22Rv1 (cell line): ENCODE data around the gene EVPL.

ENCODE experiments used
- CTCF ChIP-seq: fragments of 450-650 bp; IDR thresholded peaks from 2 replicates; pipeline ENCODE4 v1.5.1; 2017; ENCODE audit warnings: mild to moderate bottlenecking
- ZFX ChIP-seq: fragments of 450-650 bp; IDR thresholded peaks from 2 replicates; pipeline ENCODE4 v1.6.1; 2017; ENCODE audit warnings: antibody characterized with exemption, borderline replicate concordance

- TF ChIP-seq CTCF: no peak
- TF ChIP-seq ZFX: no peak
These were observed 370 bp downstream of the EVPL start for GRCh38 chr17:76026714-76027158.
